Epithelial cell of prostate (primary cell): ENCODE measurements around the gene MRPL39.

Source experiments
- DNase-seq: peaks from one replicate; pipeline ENCODE4 v3.0.0-alpha.2; 2011; ENCODE audit warnings: low read depth, low spot score
- H3K27ac ChIP-seq: fragments of 450-650 bp; 2 replicates; pipeline ENCODE4 v1.5.1; 2017; ENCODE audit warnings: mild to moderate bottlenecking

Gene MRPL39

DNA sequence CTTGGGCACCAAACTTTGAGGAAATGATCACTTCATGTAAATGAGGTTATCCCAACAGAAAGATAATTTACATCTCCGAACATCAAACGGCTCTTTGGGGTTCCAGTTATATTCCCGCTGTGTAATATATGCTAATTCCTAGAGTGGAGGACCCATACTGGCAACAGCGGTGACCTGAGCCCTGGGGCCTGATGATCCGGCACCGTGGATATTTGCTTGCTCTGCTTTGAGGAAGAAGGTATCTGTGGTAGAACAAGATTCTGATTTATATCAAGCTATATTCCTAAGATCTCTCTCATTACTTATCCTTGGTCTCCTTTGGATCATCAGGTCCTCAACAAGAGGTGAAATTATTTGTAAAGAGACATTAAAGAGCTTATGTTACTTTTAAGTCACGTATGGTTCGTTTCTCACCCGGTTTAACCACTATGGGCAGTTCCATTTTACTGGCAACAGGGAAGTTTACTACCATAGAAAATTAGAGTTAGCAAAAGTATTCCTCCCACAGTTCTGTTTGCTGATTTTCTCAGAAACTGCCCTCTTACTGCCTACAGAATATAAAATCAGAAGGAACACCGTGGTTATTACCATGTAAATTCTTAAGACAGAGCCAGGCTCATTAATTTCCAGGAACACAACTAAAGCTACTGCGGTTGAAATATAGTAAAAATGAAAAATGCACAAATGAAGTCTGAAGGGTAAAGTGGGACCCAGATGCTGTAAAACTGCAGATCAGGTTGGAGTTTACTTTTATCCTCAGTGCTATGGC is 56.7 kb downstream of the MRPL39 start:
- DNase-seq, result no peak
- H3K27ac ChIP-seq, result no peak overlapping the region

GRCh38 chr21:25541042-25541441 is 66.2 kb downstream of the MRPL39 start:
- DNase-seq, result no peak
- H3K27ac ChIP-seq, result no peak overlapping the region

GRCh38 chr21:25539606-25540005 is 67.7 kb downstream of the MRPL39 start:
- DNase-seq, result no peak
- no peak overlapping the region for H3K27ac ChIP-seq

GRCh38 chr21:25537174-25537573 is 70.1 kb downstream of the MRPL39 start:
- no peak overlapping the region for H3K27ac ChIP-seq
- DNase-seq, result no peak

DNA sequence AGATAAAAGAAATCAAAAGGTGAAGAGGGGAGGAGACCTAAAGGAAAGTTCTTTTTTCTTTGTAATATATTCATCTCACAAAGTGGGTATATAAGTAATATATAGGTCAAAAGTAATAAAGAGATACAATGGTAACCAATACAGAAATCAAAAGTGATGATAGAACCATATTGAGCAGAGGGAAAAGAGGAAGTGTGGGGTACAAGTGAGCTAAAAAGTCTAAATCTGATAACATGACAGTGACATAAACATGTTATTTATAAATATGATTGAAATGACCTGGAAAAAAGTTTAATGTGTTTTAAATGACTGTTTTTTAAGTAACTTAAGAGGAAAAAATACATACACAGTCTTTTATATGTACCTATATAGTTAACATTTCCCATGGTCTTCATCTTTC is 70.5 kb downstream of the MRPL39 start:
- no peak for DNase-seq

DNA sequence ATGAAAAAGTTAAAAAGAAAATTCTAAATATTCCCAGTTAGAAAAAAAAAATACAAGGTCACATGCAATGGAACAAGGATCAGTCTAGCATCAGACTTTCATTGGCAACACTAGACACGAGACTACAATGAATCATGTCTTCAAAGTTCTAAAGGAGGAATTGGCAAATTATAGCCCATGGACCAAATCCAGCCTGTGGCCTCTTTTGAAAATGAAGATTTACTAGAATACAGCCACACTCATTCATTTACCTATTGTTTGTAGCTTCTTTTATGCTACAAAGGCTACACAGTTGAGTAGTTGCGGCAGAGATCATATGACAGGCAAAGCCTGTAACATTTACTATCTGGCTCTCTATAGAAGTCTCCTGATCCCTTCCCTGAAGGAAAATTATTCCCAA is 71.4 kb downstream of the MRPL39 start:
- H3K27ac ChIP-seq, result no peak overlapping the region
- no peak for DNase-seq

More for the DNA sequence above, 70.5 kb downstream of the MRPL39 start:
- no peak overlapping the region for H3K27ac ChIP-seq
